K562 (cell line): Measurements from ENCODE around the gene OPRD1. TPM values are rescaled to one million over a fixed set of nuclear protein-coding genes. Genes with fewer than 3 reads are reported as not detected.
A peak's percentile ranks its signal among the peaks of the same experiment; 100 is the strongest.

Experiments
- CREM ChIP-seq: IDR thresholded peaks from 2 replicates; pipeline ENCODE4 v1.6.1; 2014; ENCODE audit warnings: antibody characterized with exemption, low read depth
- KLF1 ChIP-seq: fragments of 450-650 bp; IDR thresholded peaks from 2 replicates; pipeline ENCODE4 v1.6.1; 2016; ENCODE audit warnings: missing genetic modification characterization, missing compliant biosample characterization
- SIN3A ChIP-seq, 2 experiments: fragments of 150-350 bp in 1 of 2; IDR thresholded peaks; 2 replicates each; pipeline ENCODE4 v1.6.1; 2011 to 2016; ENCODE audit warnings: borderline replicate concordance in 2 of 2, low read depth in 2 of 2, low read length in 2 of 2, mild to moderate bottlenecking in 2 of 2, moderate library complexity in 2 of 2; ENCODE audit not compliant: control insufficient read depth in 1 of 2
- polyA plus RNA-seq, 8 experiments: library from polyadenylated mRNA; depleted of rRNA in 4 of 8; stranded (reverse) in 5 of 8; unstranded in 3 of 8; fragments of >200 nt; fragmentation: Nextera tagmentation in 2 of 8; fragmentation: Illumina TruSeq in 1 of 8; extraction: Ambion mirVana in 2 of 8; extraction: Trizol in 1 of 8; gene quantifications; 2 replicates each; pipeline versions ENCODE4 v1.2.1 to v1.2.3, GENCODE V29; 2011 to 2014; ENCODE audit warnings: inconsistent platforms in 1 of 8, missing spikeins in 1 of 8
- total RNA-seq, 7 experiments: library from RNA; depleted of rRNA in 6 of 7; stranded (reverse); fragments of >200 nt in 6 of 7; fragmentation: Illumina TruSeq in 2 of 7; extraction: Trizol in 2 of 7; gene quantifications; 2 replicates each; pipeline versions ENCODE4 v1.2.1 to v1.2.3, GENCODE V29; 2011 to 2021; ENCODE audit warnings: low replicate concordance in 1 of 7
- TF ChIP-seq, protein P1 (sequence below): fragments of 450-650 bp; IDR thresholded peaks from 2 replicates; pipeline ENCODE4 v1.6.1; 2016; ENCODE audit warnings: mild to moderate bottlenecking, moderate library complexity
- TF ChIP-seq, protein P2 (sequence below): sonication (generic); formaldehyde crosslinking; IDR thresholded peaks from 2 replicates; pipeline ENCODE4 v1.8.0; 2023; ENCODE audit warnings: missing genetic modification reagents, mild to moderate bottlenecking, borderline replicate concordance
- TF ChIP-seq, protein P3 (sequence below): IDR thresholded peaks from 2 replicates; pipeline ENCODE4 v1.6.1; 2014; ENCODE audit warnings: antibody characterized with exemption

OPRD1 gene
- total and polyA plus RNA-seq, 9 of the 15 experiments (the other 6 are each of a cell fraction or from before 2014, with no cell fraction given) = under 0.01 to 0.03 (median under 0.01) TPM; not detected in 6

DNA sequence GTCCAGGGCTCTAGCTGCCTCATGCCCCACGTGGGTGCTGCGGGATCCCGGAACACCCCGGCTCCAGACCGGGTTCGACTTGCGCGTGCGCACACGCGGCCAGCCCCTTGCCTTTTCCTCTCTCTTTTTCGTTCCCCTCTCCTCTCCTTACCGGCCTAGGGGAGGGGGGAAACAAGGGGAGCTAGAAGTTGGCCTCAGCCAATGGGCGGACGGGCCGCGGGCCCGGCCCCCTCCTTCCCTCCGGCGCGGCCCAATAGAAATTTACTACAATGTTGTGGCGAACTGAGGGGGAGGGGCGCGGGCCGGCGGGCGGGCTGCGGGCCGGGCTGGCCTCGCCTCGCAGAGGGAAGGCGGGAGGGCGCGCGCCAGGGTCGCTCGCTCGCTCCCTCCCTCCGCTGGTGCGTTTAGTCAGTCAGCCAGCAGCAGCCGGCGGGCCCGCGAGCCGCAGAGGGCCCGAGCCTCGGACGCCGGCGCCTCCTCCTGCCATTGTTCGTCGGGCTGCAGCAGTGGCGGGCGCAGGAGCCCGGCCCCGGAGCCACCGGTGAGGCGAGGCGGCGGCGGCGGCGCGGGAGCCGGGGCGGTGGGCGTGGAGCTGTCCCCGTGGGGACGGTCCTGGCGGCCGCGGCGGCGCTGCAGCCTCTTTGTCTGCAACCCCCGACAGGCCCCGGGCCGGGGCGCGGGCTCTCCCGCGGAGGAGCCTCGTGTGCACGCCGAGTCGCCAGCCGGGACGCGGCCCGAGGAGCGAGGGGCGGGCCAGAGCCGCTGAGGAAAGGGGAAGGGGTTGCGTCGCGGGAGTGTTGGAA, 102.5 kb downstream of the OPRD1 start, which contains the start of gene EPB41 (continued):
- TF ChIP-seq, protein P1, sequence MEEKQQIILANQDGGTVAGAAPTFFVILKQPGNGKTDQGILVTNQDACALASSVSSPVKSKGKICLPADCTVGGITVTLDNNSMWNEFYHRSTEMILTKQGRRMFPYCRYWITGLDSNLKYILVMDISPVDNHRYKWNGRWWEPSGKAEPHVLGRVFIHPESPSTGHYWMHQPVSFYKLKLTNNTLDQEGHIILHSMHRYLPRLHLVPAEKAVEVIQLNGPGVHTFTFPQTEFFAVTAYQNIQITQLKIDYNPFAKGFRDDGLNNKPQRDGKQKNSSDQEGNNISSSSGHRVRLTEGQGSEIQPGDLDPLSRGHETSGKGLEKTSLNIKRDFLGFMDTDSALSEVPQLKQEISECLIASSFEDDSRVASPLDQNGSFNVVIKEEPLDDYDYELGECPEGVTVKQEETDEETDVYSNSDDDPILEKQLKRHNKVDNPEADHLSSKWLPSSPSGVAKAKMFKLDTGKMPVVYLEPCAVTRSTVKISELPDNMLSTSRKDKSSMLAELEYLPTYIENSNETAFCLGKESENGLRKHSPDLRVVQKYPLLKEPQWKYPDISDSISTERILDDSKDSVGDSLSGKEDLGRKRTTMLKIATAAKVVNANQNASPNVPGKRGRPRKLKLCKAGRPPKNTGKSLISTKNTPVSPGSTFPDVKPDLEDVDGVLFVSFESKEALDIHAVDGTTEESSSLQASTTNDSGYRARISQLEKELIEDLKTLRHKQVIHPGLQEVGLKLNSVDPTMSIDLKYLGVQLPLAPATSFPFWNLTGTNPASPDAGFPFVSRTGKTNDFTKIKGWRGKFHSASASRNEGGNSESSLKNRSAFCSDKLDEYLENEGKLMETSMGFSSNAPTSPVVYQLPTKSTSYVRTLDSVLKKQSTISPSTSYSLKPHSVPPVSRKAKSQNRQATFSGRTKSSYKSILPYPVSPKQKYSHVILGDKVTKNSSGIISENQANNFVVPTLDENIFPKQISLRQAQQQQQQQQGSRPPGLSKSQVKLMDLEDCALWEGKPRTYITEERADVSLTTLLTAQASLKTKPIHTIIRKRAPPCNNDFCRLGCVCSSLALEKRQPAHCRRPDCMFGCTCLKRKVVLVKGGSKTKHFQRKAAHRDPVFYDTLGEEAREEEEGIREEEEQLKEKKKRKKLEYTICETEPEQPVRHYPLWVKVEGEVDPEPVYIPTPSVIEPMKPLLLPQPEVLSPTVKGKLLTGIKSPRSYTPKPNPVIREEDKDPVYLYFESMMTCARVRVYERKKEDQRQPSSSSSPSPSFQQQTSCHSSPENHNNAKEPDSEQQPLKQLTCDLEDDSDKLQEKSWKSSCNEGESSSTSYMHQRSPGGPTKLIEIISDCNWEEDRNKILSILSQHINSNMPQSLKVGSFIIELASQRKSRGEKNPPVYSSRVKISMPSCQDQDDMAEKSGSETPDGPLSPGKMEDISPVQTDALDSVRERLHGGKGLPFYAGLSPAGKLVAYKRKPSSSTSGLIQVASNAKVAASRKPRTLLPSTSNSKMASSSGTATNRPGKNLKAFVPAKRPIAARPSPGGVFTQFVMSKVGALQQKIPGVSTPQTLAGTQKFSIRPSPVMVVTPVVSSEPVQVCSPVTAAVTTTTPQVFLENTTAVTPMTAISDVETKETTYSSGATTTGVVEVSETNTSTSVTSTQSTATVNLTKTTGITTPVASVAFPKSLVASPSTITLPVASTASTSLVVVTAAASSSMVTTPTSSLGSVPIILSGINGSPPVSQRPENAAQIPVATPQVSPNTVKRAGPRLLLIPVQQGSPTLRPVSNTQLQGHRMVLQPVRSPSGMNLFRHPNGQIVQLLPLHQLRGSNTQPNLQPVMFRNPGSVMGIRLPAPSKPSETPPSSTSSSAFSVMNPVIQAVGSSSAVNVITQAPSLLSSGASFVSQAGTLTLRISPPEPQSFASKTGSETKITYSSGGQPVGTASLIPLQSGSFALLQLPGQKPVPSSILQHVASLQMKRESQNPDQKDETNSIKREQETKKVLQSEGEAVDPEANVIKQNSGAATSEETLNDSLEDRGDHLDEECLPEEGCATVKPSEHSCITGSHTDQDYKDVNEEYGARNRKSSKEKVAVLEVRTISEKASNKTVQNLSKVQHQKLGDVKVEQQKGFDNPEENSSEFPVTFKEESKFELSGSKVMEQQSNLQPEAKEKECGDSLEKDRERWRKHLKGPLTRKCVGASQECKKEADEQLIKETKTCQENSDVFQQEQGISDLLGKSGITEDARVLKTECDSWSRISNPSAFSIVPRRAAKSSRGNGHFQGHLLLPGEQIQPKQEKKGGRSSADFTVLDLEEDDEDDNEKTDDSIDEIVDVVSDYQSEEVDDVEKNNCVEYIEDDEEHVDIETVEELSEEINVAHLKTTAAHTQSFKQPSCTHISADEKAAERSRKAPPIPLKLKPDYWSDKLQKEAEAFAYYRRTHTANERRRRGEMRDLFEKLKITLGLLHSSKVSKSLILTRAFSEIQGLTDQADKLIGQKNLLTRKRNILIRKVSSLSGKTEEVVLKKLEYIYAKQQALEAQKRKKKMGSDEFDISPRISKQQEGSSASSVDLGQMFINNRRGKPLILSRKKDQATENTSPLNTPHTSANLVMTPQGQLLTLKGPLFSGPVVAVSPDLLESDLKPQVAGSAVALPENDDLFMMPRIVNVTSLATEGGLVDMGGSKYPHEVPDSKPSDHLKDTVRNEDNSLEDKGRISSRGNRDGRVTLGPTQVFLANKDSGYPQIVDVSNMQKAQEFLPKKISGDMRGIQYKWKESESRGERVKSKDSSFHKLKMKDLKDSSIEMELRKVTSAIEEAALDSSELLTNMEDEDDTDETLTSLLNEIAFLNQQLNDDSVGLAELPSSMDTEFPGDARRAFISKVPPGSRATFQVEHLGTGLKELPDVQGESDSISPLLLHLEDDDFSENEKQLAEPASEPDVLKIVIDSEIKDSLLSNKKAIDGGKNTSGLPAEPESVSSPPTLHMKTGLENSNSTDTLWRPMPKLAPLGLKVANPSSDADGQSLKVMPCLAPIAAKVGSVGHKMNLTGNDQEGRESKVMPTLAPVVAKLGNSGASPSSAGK = peak; percentile 86; the same call in 1 of the 2 replicates
- TF ChIP-seq, protein P2, sequence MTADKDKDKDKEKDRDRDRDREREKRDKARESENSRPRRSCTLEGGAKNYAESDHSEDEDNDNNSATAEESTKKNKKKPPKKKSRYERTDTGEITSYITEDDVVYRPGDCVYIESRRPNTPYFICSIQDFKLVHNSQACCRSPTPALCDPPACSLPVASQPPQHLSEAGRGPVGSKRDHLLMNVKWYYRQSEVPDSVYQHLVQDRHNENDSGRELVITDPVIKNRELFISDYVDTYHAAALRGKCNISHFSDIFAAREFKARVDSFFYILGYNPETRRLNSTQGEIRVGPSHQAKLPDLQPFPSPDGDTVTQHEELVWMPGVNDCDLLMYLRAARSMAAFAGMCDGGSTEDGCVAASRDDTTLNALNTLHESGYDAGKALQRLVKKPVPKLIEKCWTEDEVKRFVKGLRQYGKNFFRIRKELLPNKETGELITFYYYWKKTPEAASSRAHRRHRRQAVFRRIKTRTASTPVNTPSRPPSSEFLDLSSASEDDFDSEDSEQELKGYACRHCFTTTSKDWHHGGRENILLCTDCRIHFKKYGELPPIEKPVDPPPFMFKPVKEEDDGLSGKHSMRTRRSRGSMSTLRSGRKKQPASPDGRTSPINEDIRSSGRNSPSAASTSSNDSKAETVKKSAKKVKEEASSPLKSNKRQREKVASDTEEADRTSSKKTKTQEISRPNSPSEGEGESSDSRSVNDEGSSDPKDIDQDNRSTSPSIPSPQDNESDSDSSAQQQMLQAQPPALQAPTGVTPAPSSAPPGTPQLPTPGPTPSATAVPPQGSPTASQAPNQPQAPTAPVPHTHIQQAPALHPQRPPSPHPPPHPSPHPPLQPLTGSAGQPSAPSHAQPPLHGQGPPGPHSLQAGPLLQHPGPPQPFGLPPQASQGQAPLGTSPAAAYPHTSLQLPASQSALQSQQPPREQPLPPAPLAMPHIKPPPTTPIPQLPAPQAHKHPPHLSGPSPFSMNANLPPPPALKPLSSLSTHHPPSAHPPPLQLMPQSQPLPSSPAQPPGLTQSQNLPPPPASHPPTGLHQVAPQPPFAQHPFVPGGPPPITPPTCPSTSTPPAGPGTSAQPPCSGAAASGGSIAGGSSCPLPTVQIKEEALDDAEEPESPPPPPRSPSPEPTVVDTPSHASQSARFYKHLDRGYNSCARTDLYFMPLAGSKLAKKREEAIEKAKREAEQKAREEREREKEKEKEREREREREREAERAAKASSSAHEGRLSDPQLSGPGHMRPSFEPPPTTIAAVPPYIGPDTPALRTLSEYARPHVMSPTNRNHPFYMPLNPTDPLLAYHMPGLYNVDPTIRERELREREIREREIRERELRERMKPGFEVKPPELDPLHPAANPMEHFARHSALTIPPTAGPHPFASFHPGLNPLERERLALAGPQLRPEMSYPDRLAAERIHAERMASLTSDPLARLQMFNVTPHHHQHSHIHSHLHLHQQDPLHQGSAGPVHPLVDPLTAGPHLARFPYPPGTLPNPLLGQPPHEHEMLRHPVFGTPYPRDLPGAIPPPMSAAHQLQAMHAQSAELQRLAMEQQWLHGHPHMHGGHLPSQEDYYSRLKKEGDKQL (CRISPR knock-in tag) = no peak
- TF ChIP-seq CREM = 0 out of 2 replicates have a peak, but pooled peaks have one; percentile 42
- TF ChIP-seq, protein P3, sequence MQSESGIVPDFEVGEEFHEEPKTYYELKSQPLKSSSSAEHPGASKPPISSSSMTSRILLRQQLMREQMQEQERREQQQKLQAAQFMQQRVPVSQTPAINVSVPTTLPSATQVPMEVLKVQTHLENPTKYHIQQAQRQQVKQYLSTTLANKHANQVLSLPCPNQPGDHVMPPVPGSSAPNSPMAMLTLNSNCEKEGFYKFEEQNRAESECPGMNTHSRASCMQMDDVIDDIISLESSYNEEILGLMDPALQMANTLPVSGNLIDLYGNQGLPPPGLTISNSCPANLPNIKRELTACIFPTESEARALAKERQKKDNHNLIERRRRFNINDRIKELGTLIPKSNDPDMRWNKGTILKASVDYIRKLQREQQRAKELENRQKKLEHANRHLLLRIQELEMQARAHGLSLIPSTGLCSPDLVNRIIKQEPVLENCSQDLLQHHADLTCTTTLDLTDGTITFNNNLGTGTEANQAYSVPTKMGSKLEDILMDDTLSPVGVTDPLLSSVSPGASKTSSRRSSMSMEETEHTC = 0 out of 2 replicates have a peak, but pooled peaks have one; percentile 8
- TF ChIP-seq SIN3A (IDR thresholded peaks at IDR 0.05; ENCODE audit: borderline replicate concordance in 2 of 2, control insufficient read depth in 1 of 2, low read depth in 2 of 2, low read length in 2 of 2) = peak in 1 of 2 experiments; percentile 33; a peak in 1 of 4 replicates
- peak; percentile 59; the same call in 1 of the 2 replicates for TF ChIP-seq KLF1 (tag)
